CD1c-positive myeloid dendritic cell (primary cell): ENCODE measurements around the gene PNMA6E.

ENCODE experiments used
- DNase-seq: peaks from one replicate; pipeline ENCODE4 v3.0.0-alpha.2; 2016; ENCODE audit errors: extremely low spot score

The PNMA6E gene

GRCh38 chrX:153384390-153384789 is 16.8 kb downstream of the PNMA6E start:
- no peak for DNase-seq

DNA sequence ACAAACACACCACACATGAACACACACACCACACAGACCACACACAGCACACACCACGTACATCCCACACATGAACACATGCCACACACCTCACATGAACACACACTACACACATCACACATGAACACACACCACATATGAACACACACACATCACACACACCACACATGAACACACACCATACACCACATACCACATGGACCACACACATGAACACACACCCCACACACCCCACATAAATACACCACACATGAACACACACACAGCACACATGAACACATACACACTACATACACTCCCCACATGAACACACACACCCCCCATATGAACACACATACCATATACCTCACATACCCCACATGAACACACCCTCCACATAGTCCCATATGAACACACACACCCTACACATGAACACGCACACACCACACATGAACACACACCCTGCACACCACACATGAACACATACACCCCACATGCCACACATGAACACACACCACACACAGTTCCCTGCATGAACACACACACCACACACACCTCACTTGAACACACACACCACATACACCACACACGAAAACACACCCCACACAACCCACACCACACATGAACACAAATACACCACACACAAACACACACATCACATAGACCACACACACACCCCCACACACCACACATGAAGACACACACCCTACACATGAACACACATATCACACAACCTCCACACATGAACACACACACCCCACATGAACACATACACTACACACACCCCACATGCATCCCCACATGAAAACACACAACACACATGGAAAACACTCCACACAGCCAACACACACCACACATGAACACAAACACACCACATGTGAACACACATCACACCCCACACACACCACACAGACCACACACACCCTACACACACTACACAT is 18.3 kb downstream of the PNMA6E start:
- DNase-seq, result no peak

GRCh38 chrX:153381684-153382532 is 19.2 kb downstream of the PNMA6E start:
- peak; percentile 26 for DNase-seq

GRCh38 chrX:153380691-153381090 is 20.5 kb downstream of the PNMA6E start:
- DNase-seq, result no peak

DNA sequence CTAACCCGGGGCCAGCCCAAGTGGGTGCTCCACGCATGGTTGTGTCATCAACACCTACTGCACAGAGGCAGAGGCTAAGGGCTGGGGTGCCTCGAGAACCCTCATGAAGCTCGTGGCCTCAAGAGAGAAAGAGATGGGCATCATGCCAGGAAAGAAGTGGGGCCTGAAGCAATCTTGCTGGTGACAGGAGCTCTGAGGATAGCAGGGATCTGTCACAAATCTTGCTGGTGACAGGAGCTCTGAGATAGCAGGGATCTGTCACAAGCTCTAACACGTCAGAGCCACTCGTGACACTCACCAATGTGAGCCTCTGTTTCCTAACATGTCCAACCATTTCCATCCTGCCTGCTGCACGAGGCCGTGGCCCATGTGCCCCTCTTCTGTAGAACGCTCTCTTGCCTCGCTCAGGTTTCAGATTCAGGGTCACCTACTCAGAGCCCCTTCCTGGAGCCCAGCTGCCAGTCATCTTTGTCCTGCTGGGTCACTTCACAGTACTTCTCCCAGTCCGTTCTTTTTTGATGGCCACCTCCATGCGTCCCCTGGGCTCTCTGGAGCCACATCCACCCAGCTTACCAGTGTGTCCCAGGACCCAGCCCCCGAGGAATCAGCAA is 21.1 kb downstream of the PNMA6E start:
- DNase-seq, result peak; percentile 1

- DNase-seq, result no peak
Measured at GRCh38 chrX:153379508-153379907, 21.6 kb downstream of the PNMA6E start.

- no peak for DNase-seq
Measured at GRCh38 chrX:153378607-153379006, 22.5 kb downstream of the PNMA6E start.

GRCh38 chrX:153377727-153378126 is 23.4 kb downstream of the PNMA6E start:
- DNase-seq, result no peak

DNA sequence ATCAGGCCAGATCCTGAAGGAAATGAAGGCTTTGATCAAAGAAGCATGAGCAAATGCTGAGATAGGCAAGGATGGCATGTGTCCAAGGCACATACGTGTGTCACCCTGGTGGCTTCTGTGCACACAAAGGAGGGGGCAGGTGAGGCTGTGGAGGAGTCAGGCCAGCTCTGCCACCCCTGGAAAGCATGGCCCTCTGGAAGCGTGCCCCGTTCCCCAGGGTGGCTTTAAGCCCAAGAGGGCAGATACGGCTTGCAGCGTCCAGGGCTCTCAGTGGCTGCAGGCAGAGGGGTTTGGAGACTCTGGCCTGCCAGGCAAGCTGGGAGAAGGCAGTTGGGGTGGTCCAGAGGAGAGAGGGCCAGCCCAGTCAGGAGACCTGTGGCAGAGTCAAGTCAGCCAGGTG is 25.6 kb downstream of the PNMA6E start:
- DNase-seq, result no peak

DNA sequence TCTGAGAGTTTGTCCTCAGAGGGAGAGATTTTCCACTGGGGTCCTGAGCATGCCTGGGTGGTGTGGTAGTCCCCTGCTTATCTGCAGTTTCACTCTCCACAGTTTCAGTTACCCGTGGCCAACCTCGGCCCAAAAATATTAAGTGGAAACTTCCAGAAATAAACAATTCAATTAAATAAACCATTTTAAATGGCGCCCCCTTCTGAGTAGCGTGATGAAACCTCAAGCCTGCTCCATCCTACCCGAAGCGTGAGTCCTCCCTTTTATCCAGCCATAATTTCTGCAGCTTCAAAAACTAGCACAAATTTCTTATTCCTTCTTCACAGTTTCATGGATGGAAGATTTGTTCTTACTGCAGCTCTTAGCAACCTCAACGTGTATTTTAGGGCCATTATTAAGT is 26.7 kb downstream of the PNMA6E start:
- DNase-seq, result no peak

- no peak for DNase-seq
Measured at GRCh38 chrX:153372949-153373348, 28.2 kb downstream of the PNMA6E start.

DNA sequence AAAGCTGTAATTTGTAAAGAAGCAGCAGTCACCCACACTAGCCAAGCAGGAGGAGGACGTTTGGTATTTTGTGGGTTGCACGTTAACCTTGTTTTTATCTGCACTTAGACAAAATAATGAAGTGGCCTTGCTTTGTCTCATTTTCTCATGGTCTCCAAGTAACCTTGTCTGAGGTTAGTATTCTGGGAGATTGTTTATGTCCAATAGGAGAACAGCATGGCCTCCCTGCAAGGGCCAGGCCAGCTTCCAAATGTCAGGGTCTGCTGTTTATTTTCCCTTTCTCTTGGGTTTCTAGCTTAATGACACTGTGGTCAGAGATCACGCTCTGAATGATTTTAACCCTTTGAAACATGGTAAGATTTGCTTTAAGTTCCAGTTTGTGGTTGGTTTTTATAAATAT is 29.9 kb downstream of the PNMA6E start:
- DNase-seq, result no peak

GRCh38 chrX:153370293-153371055 is 30.7 kb downstream of the PNMA6E start:
- DNase-seq, result no peak

- DNase-seq, result no peak
Measured at GRCh38 chrX:153366878-153367538, 34.1 kb downstream of the PNMA6E start.

DNA sequence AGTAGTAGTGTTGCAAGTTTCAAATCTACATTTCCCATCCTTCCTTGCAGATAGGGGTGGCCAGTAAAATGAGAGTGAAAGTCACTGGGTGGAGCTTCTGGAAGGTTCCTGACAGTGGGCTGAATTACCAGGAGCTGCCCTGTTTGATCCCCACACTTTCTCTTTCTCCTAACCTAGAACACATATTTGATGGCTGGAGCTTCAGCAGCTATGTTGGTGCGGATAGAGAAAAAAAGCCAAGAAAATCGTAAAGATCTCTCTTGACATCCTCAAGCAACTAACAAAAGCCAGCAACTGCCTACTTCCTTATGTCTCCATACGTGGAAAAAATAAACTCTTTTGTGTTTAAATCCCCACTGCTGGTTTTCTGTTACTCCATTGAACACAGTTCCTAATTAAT is 35.0 kb downstream of the PNMA6E start:
- DNase-seq, result no peak

GRCh38 chrX:153365670-153366069 is 35.5 kb downstream of the PNMA6E start:
- no peak for DNase-seq

DNA sequence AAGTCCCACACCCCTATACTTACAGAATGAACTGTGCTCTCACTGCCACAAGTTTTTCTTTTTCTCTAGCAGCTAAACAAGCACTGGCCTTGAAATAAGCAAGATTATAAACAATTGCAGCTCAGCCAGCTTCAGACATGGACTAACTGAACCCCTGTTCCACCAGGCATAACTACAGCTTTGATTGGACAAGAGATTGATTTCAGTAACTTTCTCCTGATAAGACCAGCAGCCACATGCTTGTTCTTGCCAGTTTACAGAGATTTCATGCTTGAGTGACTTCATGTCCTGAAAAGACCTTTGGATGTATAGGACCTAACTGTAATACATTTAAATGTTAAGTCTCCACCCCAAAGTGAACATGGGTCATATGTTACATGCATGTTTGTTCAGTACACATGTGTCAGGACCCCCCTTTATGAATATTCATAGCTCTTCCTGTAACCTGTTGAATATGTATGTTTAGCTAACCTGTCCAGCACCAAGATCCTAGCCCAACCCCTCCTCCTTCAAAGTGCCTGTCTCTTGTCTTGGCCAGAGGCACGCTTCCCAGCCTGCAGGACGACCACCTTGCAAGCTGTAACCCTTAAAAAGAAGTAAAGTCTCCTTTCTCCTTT is 39.3 kb downstream of the PNMA6E start:
- DNase-seq, result no peak

DNA sequence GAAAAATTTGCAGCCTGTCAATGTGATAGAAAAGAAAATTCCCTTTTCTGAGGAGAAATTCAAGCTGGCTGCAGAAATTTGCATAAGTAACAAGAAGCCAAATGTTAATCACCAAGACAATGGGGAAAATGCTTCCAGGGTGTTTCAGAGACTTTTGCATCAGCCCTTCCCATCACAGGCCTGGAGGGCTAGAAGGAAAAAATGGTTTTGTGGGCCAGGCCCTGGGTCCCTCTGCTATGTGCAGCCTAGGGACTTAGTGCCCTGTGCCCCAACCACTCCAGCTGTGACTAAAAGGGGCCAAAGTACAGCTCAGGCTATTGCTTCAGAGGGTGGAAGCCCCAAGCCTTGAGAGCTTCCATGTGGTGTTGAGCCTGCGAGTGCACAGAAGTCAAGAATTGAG is 43.3 kb downstream of the PNMA6E start:
- no peak for DNase-seq

- no peak for DNase-seq
Measured at GRCh38 chrX:153353416-153353815, 47.7 kb downstream of the PNMA6E start.

DNA sequence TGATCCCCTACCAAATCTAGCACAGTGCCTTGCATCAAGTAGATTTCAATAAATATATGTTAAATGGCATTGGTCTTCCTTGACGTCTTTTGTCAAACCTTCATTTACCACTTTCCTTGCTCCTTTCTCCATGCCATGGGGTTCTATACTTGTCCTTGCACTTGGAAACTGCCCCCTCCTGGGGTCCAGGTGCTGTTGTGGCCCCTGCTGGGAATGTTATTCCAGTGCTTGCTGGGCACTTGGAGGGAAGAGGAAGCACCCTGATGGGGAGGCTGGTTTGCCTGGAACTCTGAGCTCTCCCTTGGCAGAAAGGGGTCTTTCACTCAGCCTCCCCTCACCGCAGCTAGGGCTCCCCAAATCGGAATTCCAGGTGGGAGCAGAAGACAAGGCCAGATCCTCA is 48.3 kb downstream of the PNMA6E start:
- no peak for DNase-seq

DNA sequence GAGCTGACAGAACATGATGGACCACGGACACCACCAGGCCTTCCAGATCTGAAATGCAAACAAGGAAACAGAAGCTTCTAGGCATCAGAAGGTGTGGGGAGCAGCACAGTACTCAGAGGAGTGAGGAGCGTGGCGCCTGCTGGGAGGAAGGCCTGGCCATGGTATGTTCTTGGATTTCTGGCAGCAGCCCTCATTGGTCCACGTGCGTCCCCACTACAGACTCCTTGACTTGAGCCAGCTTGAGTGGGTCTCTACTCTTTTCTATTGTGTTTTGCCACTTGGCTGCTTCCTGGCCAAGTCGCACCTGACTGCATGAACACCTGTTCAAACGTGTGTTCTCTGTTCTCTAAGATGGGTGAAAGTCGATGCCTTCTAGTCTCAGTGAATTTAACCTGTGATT is 49.2 kb downstream of the PNMA6E start:
- DNase-seq, result no peak
